ENCODE results near the gene FOXO3.

GRCh38 chr6:108568101-108568500 lies 7.4 kb downstream of the FOXO3 start:
- TF ChIP-seq CTCF (optimal IDR thresholded peaks at IDR 0.05 in 1 of 3, IDR thresholded peaks at IDR 0.05 in 1 of 3, conservative IDR thresholded peaks at IDR 0.05 in 1 of 3; ENCODE audit: extremely low read depth in 1 of 3, insufficient read depth in 2 of 3, low read length in 3 of 3) = no peak
- TF ChIP-seq EZH2 (IDR thresholded peaks at IDR 0.05; ENCODE audit: low read length) = no peak
